SK-N-SH treated with all-trans-retinoic acid at 6 μM for 48 hours (cell line): ENCODE data around the gene FAM111B.

Experiments used
- CSDC2 ChIP-seq: fragments of 250-450 bp; sonication (Bioruptor Pico); IDR thresholded peaks from 2 replicates; pipeline ENCODE4 v1.5.0; 2020; ENCODE audit warnings: mild to moderate bottlenecking, moderate library complexity
- SNAI2 ChIP-seq: fragments of 250-450 bp; sonication (Bioruptor Pico); IDR thresholded peaks from 2 replicates; pipeline ENCODE4 v1.5.0; 2020; ENCODE audit warnings: mild to moderate bottlenecking, moderate library complexity

DNA sequence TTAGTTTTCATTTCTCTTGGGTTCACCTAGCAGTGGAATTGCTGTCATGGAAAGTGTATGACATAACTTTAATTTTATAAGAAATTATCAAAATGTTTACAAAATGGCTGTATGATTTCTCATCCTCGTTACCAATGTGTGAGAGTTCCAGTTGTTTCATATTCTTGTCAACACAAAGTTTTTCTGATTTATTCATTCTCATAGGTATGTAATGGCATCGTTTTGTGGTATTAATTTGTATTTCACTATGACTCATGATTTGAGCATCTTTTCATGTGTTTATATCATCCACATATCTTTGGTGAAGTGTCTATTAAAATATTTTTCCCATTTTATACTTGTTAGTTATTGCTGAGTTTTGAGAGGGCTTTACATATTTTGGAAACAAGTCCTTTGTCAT lies 5.5 kb downstream of the FAM111B start:
- no peak for TF ChIP-seq CSDC2 (CRISPR knock-in tag)
- no peak for TF ChIP-seq SNAI2 (CRISPR knock-in tag)
